HG03439 (cell line): ENCODE data around the gene RGS3.

ENCODE experiments used
- ATAC-seq: cut with Tn5 transposase; IDR thresholded peaks from one replicate; pipeline ENCODE4 v1.9.1; 2021; ENCODE audit warnings: mild to moderate bottlenecking, moderate library complexity; ENCODE audit not compliant: unreplicated experiment

The RGS3 gene

DNA sequence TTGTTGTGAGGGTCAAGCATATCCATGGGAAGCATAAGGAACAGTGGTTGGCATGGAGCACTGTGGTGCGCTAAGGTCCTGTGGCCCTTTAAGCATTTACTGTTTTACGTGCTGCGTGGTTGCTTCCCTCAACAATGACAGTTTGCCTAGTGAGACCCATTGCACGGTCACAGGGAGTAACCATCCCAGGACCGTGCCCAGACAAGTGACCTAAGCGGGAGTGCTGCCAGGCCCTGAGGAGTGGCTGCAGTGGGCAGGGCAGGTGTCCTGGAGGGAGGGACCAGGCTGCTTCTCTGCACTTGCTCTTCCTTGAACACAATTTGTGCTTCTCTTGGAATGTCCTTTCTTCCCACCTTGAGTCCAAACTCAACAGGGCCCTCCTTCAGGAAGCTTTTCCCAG, 64.6 kb downstream of the RGS3 start:
- ATAC-seq: no peak

DNA sequence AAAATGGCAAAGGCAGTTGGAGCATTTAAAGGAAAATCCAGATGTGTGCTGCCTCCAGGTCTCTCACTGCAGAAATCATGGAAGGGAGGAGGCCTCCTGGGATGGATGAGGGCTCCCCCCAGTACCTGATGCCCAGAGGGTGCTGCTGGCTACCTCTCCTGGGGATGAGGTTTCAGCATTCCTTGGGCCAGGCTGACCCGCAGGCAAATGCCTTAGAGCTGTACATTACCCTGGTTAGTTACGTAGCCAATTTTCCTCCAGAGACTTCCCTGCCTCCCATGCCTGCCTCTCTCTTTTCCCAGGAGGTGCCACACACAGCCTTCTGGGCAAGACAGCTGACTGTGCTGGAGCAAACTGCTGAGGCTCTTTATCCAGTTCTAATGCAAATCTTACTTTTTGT, 65.3 kb downstream of the RGS3 start:
- ATAC-seq: no peak

DNA sequence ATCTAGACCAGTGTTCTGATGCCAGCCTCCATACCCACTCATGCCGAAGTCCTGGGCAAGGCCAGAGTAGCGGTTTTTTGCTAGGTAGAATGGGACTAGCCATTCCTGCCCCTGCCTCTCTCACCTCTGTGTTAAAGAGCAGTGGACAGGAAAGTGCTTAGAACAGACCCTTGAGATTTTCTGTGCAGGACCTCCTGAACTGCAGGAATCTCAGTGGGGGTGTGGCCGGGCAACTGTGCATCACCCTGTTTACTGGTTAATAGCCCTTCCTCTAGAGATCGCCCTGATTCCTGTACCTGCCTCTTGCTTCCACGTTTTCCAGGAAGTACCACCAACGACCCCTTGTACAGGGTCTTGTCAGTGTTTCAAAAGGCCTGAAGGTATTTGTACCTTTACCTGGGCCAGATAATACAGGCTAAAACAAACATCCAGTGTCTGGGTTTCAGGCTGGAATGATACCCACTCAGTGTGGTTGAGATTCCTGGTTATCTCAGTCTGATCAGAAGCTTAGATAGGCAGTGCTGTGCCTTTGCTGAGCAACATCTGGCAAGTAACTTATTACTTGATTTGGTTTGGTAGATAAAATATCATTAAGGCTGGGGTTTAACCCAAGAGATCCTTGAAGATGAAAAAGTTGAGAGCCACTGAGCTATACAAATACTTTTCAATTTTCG, 65.9 kb downstream of the RGS3 start:
- no peak for ATAC-seq

DNA sequence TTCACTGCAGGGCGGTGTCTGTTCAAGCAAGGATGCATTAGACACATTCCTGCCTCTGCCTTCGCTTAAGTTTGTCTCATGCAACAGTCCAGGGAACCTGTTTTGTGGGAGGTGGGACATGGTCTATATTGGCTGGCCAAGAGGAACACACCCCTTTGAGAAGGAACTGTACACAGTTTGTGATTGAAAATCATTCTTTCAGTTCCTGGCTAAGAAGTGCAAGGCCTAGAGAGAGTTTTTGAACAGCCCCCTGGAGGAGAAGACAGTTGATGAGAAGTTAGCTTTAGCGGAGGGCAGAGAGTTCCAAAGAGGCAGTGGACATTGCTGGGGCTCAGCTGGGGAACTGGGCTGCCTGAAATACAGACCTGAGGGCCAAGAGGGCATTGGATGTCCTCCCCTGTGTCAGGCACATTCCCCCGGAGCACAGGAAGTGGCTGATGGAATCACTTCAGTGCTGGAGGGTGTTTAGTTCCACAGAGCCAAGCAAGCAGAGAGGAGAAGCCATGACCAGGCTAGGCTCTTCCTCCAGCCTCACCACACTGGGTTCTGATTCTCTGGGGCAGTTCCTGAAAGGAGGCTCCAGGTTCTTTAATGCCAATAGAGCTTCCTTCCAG, 66.6 kb downstream of the RGS3 start:
- ATAC-seq: no peak

DNA sequence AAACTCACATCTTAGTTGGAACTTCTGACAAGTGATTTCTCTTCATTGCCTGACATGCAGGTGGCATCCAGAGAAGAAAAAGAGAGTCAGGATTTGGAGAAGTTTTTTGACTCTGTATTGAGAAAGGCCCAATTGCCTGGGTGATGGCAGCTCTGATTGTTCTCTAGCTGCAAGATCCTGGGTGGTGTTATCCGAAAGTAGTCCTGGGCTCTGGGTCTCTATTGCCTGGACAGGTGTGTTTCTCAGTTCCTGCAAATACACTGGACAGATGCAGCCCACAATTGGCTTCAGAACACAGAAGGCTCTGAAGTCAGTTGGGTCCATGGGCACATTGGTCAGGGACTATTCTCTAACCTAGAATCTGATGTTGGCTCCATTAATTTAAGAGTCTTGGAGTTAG, 67.4 kb downstream of the RGS3 start:
- ATAC-seq: no peak

DNA sequence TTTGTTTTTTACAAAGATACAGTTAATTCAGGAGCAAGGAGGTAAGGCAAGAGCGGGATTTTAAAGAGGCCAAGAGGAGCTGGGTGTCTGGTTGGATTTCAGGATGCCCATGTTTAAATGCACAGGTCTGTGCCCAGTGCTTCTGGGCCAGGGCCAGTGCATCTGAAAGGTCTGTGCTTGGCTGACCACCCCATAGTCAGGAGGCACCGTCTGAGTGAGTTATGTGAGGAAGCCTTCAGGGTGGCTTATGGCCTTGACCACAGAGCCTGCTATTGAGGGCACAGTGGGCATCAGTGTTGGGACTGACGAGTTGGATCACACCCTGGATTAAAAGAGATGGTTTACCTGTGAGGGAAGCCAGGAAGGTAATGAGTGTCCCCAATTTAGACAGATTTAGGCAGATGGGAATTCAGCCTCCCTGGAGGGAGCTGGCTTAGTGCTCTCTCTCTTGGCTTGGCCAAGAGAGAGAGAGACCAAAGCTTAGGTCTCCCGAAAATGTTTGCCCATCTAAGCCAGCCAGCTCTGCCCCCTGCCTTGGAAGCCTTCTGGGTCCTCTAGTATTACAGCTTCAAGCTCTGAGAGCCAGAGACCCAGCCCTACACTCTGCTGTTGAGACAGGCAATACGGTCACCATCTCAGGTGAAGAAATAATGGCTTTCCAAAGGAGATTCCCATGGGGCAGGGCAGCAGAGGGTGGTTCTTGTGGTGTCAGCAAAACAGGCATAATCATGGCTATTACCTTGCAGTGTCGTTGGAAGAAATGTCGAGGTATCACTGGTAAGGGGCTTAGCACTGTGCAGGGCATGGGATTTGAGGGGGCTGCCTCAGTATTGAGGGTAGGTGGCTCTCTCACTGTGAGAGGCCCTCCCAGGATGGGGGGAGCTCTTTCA, 68.6 kb downstream of the RGS3 start:
- ATAC-seq: no peak

DNA sequence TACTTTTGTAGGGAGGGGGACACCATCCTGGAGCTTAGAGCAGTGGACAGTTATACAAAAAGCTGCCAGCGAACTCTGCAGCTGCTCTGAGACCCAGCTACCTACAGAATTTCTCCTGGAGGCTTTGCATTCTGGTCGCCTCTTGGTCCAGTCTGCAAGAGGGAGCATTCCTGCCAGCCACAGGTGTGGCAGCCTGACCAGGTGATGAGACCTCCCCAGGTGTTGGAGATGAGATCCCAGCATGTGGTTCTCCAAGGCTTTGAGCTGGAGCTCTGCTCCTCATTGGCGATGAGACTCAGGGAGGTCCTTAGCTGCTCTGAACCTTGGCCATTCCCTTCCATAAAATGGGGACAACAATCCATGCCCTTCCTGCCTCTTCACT, 69.3 kb downstream of the RGS3 start:
- ATAC-seq: no peak

DNA sequence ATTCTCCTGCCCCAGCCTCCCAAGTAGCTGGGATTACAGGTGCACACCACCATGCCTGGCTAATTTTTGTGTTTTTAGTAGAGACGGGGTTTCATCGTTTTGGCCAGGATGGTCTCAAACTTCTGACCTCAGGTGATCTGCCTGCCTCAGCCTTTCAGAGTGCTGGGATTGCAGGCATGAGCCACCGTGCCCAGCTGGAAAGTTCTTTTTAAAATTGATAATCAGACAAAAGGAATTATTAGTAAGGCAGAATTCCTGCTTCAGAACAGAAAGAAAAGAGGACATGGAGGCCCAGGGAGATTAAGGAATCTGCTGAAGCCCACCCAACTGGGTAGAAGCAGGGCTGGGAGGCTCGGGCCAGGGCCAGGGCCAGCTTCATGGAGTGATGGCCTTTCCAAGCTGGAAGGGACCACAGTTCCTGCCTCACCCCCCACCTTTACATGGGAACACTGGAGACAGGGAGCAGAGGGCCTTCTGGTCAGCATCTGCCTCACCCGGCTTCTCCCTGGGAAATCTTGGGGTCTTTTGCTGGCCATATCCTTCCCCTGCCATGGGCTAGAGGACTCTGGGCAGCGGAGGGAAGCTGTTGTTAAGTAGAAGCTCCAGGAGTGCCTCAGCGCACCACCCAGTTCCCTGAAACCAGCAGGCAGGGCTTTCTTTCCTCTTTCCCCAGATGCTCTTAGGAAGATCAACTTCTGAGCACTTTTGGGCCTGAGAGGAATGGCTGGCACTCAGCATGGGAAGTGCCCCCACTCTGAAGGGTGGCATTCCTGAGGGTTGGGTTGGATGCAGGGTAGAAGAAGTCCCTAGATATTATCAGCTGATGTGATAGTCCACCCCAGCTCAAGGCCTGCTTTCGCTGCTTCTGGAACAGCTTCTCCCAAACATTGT, 70.1 kb downstream of the RGS3 start:
- no peak for ATAC-seq

DNA sequence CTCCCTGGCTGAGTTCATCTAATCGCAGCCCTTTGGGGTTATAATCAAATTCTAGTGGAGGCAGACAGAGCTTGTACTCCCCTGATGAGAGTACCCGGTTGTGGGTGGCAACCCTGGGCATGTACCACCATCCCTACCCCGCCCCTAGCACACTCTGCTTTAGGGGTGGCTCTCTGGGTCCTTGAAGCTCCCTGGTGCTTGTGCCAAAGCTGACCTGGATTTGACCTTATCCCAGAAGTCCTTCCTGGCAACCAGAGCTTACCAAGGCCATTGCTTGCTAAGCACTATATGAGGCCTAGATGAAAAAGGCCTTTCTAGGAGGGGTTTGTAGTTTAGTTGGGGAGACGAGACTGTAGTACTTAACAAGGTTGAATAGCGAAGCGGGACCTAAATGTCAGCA, 72.2 kb downstream of the RGS3 start:
- ATAC-seq: no peak

DNA sequence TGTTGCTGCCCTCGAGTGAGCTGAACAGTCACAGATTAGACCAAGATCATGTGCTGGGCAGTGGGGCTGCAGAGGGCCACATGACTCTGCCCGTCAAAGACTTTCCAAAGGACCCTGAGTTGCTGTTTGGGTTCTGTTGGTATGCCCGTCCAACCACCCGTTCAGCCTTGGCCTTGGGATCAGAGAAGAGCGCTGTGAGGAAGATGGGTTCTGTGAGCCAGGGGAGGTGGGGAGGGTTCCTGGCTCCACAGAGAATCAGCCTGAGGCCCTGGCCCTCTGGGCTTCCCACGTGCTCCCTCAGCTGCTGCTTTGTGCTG, 72.6 kb downstream of the RGS3 start:
- no peak for ATAC-seq

DNA sequence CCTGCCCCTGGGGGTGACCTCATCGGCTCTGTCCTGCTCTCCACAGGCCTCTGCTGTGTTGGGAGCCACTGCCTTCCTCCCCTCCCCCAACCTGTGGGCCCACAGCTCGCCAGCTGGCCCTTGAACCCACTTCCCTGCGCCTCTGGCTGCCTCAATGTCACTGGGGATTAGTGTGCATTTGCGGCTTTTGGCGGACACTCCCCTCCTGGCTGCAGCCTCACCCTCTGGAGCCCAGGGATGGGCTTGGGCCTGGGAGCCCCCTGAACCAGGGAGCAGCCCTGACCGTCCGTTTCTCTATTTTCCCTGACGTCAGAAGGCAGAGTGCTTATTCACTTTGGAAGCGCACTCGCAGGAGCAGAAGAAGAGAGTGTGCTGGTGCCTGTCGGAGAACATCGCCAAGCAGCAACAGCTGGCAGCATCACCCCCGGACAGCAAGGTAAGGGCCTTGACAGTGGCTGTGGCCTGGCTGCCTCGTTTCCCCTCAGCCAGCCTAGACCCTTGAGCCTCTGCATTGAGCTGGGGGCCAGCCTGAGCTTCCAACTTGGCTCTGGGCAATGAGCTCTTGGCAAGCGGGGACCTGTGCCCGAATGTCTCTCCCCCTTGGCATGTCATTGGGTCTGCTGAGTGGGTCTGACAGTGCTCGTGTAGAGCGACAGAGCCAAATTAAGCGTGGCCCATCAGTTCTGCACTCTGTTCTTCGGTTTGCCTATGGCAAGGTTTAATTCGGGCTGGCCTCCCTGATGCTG, 73.1 kb downstream of the RGS3 start:
- no peak for ATAC-seq

DNA sequence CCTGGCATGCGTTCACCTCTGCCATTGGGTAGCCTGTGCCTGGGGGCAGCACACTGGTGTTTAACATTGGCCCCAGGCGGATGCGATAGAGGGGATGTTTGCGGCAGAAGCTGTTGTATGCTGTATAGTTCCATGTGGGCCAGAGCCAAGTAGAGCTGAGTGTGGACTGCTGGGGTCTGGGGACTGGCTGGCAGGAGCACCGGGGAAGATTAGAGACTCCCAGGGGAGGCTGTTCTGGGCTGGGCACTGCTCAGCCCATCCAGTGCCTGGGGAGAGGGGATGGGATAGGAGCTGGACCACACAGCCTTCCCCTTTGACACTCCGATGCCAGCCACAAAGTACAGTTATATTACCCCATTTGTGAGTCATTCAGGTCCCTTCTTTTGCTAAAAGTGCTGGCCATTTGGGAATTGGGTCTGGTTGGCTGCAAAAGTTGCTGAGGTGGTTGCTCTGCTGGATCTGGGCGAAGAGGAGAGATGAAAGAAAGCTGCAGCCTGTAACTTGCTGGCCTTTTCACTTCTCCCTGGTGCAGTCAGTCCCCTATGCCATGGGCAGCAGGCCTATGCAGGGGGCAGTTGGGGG, 73.8 kb downstream of the RGS3 start:
- ATAC-seq: no peak

DNA sequence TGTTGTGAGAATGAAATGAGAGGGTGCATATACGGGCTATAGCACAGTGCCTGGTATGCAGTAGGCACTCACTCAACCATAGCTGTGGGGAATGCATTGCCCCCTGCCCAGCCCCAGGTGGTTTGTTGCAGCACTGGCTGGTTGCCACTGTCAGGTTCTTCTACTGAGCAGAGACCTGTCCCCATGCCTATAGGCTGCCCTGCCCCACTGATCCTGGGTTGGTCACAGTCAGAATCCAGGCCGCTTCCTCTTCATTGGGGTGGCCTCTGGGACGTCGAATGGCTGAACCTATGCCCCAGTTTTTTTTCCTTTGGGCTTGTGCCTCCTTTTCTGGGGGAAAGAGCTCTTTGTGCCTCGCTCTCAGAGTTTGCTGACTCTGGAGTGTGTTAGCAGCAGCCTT, 74.6 kb downstream of the RGS3 start:
- no peak for ATAC-seq

DNA sequence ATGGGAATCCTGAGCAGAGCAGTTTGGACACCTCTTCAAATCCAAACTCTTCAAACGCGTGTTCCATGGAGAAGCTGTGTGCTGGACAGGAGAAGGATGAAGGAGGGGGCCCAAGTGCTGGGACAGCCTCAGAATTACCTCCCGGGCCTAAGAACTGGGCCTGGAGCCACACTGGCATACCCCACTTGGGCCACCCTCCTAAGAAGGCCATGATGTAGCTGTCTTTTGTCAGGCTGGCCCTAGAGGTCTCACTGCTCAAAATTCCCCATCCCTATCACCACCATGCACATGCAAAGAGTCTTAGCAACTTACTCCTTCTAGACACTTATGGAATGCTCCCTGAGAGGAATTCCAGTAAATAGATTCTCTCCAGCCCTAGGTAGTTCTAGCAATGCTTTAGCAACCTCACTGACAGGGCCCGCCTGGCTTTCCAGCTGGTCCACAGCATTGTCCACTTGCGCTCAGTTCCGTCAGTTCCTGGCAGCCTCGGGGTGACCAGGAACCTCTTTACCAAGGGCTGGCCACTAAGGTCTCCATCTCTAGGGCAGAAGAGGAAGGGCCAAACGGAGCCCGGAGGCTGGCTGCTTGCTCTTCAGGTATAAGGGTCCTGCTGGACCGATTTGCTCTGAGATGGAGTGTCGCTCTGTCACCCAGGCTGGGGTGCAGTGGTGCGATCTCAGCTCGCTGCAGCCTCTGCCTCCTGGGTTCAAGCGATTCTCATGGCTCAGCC, 75.3 kb downstream of the RGS3 start:
- no peak for ATAC-seq

DNA sequence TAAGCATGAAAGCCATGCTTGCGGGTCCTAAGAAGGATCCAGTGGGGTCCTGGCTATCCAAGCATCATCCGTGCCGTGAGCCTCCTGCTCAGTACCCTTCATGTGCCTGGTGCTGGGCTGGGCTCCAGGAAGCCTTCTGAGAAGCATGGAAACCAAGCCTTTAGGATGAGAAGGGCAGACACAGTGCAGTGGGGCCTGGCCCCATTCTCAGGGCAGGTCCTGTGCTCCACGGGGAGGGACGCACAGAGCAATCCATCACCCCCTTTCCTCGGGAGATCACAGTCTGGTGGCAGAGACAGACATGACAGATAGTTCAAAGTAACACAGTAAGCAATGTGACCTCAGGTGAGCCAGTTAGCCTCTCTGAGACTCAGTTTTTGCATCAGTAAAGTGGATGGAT, 76.9 kb downstream of the RGS3 start:
- no peak for ATAC-seq

DNA sequence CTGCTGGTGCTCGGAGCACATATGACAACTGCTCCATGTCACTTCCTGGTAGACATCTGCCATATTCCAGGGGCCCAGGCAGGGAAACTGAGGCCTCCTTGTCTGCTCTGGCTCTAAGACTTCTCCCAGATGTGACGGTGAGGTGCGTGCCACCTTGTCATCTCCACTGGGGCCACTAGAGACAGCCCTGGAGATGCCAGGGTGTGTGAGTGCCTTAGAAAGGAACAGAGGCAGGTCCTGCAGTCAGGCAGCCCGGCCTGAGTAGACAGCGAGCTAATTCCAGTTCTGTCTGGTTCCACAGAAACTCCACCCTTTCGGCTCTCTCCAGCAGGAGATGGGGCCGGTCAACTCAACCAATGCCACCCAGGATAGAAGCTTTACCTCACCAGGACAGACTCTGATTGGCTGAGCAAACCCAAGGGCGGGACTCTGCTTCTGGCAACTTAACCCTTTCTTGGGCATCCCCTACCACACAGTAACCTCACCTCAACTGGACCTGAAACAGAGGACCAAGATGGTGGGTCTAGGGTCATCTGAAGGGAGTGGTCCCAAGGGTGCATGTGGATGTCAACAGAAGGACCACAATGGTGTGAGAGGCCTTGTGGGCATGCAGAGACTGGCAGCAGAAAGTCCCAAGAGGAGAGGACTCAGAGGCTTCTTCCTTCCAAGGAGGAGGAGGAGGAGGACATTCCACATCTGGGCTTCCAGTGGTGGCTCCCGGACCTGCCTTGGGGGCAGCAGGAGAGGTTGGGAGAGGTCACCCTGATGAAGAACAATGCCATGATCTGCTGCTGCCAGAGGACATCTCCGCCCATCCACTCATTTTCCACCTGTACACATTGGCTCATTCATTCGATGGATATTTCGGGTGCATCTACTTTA, 77.7 kb downstream of the RGS3 start:
- ATAC-seq: no peak

DNA sequence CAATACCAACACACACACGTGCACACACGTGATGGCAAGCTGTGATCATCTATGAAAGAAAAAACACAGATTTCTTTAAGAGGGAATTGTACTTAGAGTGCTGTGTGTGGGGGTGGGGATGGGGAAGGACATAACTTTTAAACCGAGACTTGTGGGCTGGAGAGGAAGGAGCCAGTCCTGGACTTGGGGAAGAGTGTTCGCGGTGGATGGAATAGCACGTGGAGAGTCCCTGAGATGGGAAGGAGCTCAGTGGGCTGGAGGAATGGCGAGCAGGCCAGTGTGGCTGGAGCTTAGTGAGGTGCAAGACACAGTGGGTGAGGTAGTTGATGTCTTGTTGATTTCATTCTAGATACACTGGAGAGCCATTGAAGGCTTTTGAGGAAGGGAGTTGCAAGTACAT, 78.5 kb downstream of the RGS3 start:
- ATAC-seq: no peak

DNA sequence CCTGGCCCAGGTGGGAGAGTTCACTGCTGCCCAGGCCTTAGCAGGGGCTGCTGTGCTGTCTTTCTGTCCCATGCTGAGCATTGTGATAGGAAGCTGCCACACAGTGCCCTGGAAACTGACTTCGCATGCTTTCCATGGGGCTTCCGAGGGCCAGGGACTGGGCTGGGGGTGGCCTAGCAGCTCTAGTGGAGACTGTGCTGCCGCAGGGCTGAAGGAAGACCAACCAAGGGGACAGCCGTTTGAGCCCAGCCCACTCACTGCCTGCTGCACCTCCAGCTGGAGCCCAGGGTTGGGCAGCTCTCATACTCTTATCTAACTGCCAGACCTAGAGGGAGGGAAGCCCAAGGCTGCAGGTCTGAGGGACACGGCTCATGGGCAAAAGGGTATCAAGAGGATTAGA, 79.2 kb downstream of the RGS3 start:
- ATAC-seq: no peak
